Pancreas (tissue), 10 donors: Measurements from ENCODE around the gene FGF22. TPM values are rescaled to one million over a fixed set of nuclear protein-coding genes. Genes with fewer than 3 reads are reported as not detected.
A peak's percentile ranks its signal among the peaks of the same experiment; 100 is the strongest.

Experiments
- ATAC-seq, 4 donors: fragments of 200-7000 bp; cut with Tn5 transposase; one replicate each; pipeline versions ENCODE4 v1.8.0 to v1.9.1; 2020; ENCODE audit warnings: mild to moderate bottlenecking in 4 of 4, moderate library complexity in 4 of 4
- DNase-seq, 6 donors: peaks; one replicate each; pipeline ENCODE4 v3.0.0-alpha.2; 2020
- FAIRE-seq: peaks from 2 replicates; lab custom pipeline; 2012; peaks lifted over from hg19 to GRCh38; lab: Jason Lieb, UNC
- H3K27ac ChIP-seq, 4 donors: fragments of 200-600 bp; sonication (generic); 1 replicate in 3 of 4; 2 replicates in 1 of 4; pipeline versions ENCODE4 v1.5.0 to v1.8.0; 2020
- H3K27me3 ChIP-seq, 4 donors: fragments of 200-600 bp; one replicate each; pipeline ENCODE4 v1.8.0; 2021
- H3K36me3 ChIP-seq, 3 donors: fragments of 200-600 bp; sonication (generic) in 1 of 3; one replicate each; pipeline versions ENCODE4 v1.5.0 to v1.8.0; 2020 to 2021
- H3K4me1 ChIP-seq, 3 donors: fragments of 200-600 bp; one replicate each; pipeline ENCODE4 v1.8.0; 2021
- H3K4me3 ChIP-seq, 4 donors: fragments of 200-600 bp; sonication (generic) in 2 of 4; one replicate each; pipeline versions ENCODE4 v1.5.0 to v1.8.0; 2020 to 2021
- H3K9me3 ChIP-seq, 4 donors: fragments of 200-600 bp; one replicate each; pipeline ENCODE4 v1.8.0; 2021
- CTCF ChIP-seq, 4 donors: fragments of 200-600 bp; sonication (generic) in 3 of 4; IDR thresholded peaks; one replicate each; pipeline versions ENCODE4 v1.5.0 to v1.8.0; 2021; ENCODE audit warnings: antibody characterized with exemption in 4 of 4
- WGBS, 2 donors: extraction: QIAGEN DNeasy Blood & Tissue Kit; methylation state at CpG; one replicate each; pipeline ENCODE4 v1.1.7; 2013; 5-methylcytosine and 5-hydroxymethylcytosine counted together
- intact Hi-C, 3 donors: fragments of 100-400 bp; cut with DNase I; formaldehyde crosslinking; loops; one replicate each; pipeline versions ENCODE4 v1.11.1 to v1.14.2; 2022
- polyA plus RNA-seq, 2 donors: library from polyadenylated mRNA; stranded (reverse); fragments of 200-250 nt; gene quantifications; one replicate each; pipeline ENCODE4 v1.2.3, GENCODE V29; 2013
- total RNA-seq, 6 donors: library from RNA; stranded (reverse); fragmentation: NEBNext Ultra II Directional in 4 of 6; extraction: Animal tissue kit (Norgen Biotek cat#: 25700) in 4 of 6; gene quantifications; one replicate each; pipeline versions ENCODE4 v1.2.1 to v1.2.4, GENCODE V29; 2021 to 2023
- donor health status: healthy with polysubstance abuse.
- donor health status: DM: no; HTN: no; CAD: no; lungs with moderate emphysema.
- donor health status: DM: no; HTN: no; CAD: no.
- donor health status: control.
- donor health status: control.
- donor health status: Bipolar disorder and iron deficiency.
- donor health status: DM: yes; HTN: yes; CAD: no.
- donor health status: DM: no; HTN: no; CAD: no.
- donor health status: DM: no; HTN: no; CAD: no.
- donor health status: DM: yes; HTN: yes; CAD: no.

The FGF22 gene
- total and polyA plus RNA-seq, 8 donors: 0.12 to 0.53 (median 0.24) TPM; not detected in 2

GRCh38 chr19:678791-679388 lies 39.2 kb downstream of the FGF22 start:
- ATAC-seq (no peak), DNase-seq (peak in 1 of 6 donors; percentile 77), FAIRE-seq (no peak)
- TF ChIP-seq CTCF (IDR thresholded peaks at IDR 0.05): no peak
- no peaks in the 10 kb centered on the region for H3K9me3 ChIP-seq
- peak overlapping the region in 2 of 4 donors; percentile 86 to 92 for H3K4me3 ChIP-seq
- WGBS, 2 donors: 95 to 96% methylated on average over 16 of the region's 16 CpGs
- H3K27ac ChIP-seq: peak overlapping the region in 1 of 4 donors; percentile 91
- H3K4me1 ChIP-seq: peaks cover 0 to 9% (median 3%) of the 10 kb centered on the region in 3 donors
- H3K27me3 ChIP-seq: no peaks in the 10 kb centered on the region
- intact Hi-C loops: no loop called here
- H3K36me3 ChIP-seq: no peaks in the 10 kb centered on the region

- intact Hi-C loops: no loop called here
Observed at GRCh38 chr19:679418-680286, 40.0 kb downstream of the FGF22 start.

GRCh38 chr19:680287-681028 lies 40.8 kb downstream of the FGF22 start:
- ATAC-seq (peak; percentile 84 to 91 (median 88)), DNase-seq (peak; percentile 99 to 100 (median 100)), FAIRE-seq (no peak)
- TF ChIP-seq CTCF (IDR thresholded peaks at IDR 0.05): peak; percentile 10 to 31 (median 18)
- no peaks in the 10 kb centered on the region for H3K36me3 ChIP-seq
- 1% methylated on average over 64 to 70 of the region's 70 CpGs for WGBS, 2 donors
- H3K4me3 ChIP-seq: peak overlapping the region; percentile 51 to 92 (median 86)
- no peaks in the 10 kb centered on the region for H3K27me3 ChIP-seq
- H3K27ac ChIP-seq: peak overlapping the region; percentile 70 to 91 (median 86)
- H3K9me3 ChIP-seq: no peaks in the 10 kb centered on the region
- H3K4me1 ChIP-seq: peaks cover 0 to 9% (median 3%) of the 10 kb centered on the region in 3 donors
- intact Hi-C loops: no loop called here

More at GRCh38 chr19:679418-680286, 40.0 kb downstream of the FGF22 start:
- peak in 5 of 6 donors; percentile 68 to 92 (median 78) for DNase-seq
- no peak for FAIRE-seq
- TF ChIP-seq CTCF (IDR thresholded peaks at IDR 0.05): no peak
- H3K36me3 ChIP-seq: no peaks in the 10 kb centered on the region
- no peaks in the 10 kb centered on the region for H3K27me3 ChIP-seq
- 5 to 8% methylated on average over 35 to 69 of the region's 69 CpGs for WGBS, 2 donors
- H3K27ac ChIP-seq: peak overlapping the region; percentile 70 to 91 (median 86)
- no peaks in the 10 kb centered on the region for H3K9me3 ChIP-seq
- H3K4me3 ChIP-seq: peak overlapping the region; percentile 51 to 92 (median 86)
- peak; percentile 2 to 22 (median 5) for ATAC-seq
- H3K4me1 ChIP-seq: peaks cover 0 to 9% (median 3%) of the 10 kb centered on the region in 3 donors

GRCh38 chr19:681029-682019 lies 41.6 kb downstream of the FGF22 start:
- intact Hi-C loops: no loop called here
- H3K27ac ChIP-seq: peak overlapping the region in 2 of 4 donors; percentile 83 to 85
- ATAC-seq (no peak), FAIRE-seq (no peak), DNase-seq (peak in 4 of 6 donors; percentile 60 to 97 (median 92))
- WGBS, 2 donors: 66 to 72% methylated on average over 53 to 54 of the region's 54 CpGs
- no peak for TF ChIP-seq CTCF (IDR thresholded peaks at IDR 0.05)
- H3K4me1 ChIP-seq: peaks cover 0 to 9% (median 3%) of the 10 kb centered on the region in 3 donors
- no peaks in the 10 kb centered on the region for H3K27me3 ChIP-seq
- no peaks in the 10 kb centered on the region for H3K36me3 ChIP-seq
- H3K4me3 ChIP-seq: peak overlapping the region in 1 of 4 donors; percentile 86
- no peaks in the 10 kb centered on the region for H3K9me3 ChIP-seq
